SH-SY5Y (cell line): ENCODE results near the gene UBAP1.

Experiments
- GATA2 ChIP-seq: IDR thresholded peaks from 2 replicates; pipeline ENCODE4 v1.6.1; 2011; ENCODE audit warnings: mild to moderate bottlenecking, low read depth, low read length
- GATA3 ChIP-seq: IDR thresholded peaks from 2 replicates; pipeline ENCODE4 v1.6.1; 2011; ENCODE audit warnings: low read depth, mild to moderate bottlenecking, low read length, moderate library complexity

UBAP1 gene

GRCh38 chr9:34203275-34203991, 24.6 kb downstream of the UBAP1 start:
- TF ChIP-seq GATA2 (no peak), GATA3 (no peak)

- TF ChIP-seq GATA2, result no peak
- TF ChIP-seq GATA3, result no peak
Observed at GRCh38 chr9:34203992-34204635, 25.3 kb downstream of the UBAP1 start.

- TF ChIP-seq GATA3 (no peak), GATA2 (no peak)
Observed at GRCh38 chr9:34205102-34205501, 26.3 kb downstream of the UBAP1 start.

GRCh38 chr9:34206561-34206960, 27.7 kb downstream of the UBAP1 start:
- no peak for TF ChIP-seq GATA2
- TF ChIP-seq GATA3, result no peak

DNA sequence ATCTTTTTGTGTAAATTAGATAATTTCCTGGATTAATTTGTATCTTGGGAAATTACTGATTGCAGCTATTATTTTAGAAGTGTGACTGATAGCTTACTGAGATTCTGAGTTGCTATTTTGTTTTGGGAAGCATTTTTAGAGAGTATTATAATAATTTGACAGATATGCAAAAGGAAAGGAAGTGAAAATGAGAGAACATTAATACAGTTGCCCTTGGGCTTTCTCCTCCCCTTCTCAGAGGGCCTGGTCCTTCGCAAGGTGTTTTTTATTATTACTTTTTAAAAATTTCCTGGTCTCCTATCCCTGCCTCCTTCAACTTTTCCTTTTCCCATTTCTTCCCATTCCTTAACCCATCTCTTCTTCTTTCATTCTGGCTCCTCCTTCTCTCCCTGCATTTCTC, 32.6 kb downstream of the UBAP1 start:
- no peak for TF ChIP-seq GATA2
- TF ChIP-seq GATA3, result no peak

GRCh38 chr9:34216325-34216724, 37.5 kb downstream of the UBAP1 start:
- TF ChIP-seq GATA2, result no peak
- TF ChIP-seq GATA3, result no peak

- no peak for TF ChIP-seq GATA3
- TF ChIP-seq GATA2, result no peak
Observed at GRCh38 chr9:34218446-34218845, 39.6 kb downstream of the UBAP1 start.

DNA sequence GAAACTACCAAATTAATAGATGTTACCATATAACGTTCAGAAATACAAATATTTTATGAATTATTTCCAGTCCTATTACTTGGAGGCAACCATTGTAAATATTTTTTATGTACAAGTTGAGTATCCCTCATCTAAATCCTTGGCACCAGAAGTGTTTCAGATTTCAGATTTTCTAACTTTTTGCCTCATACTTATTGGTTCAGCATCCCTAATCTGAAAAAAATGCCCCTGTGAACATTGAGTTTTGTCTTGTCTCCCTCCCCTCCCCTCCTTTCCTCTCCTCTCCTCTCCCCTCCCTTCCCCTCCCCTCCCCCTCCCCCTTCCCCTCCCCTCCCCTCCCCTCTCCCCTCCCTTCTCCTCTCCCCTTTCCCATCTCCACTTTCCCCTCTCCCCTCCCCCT, 40.6 kb downstream of the UBAP1 start:
- TF ChIP-seq GATA2 (no peak), GATA3 (no peak)

- no peak for TF ChIP-seq GATA3
- no peak for TF ChIP-seq GATA2
Observed at GRCh38 chr9:34220218-34220617, 41.4 kb downstream of the UBAP1 start.

DNA sequence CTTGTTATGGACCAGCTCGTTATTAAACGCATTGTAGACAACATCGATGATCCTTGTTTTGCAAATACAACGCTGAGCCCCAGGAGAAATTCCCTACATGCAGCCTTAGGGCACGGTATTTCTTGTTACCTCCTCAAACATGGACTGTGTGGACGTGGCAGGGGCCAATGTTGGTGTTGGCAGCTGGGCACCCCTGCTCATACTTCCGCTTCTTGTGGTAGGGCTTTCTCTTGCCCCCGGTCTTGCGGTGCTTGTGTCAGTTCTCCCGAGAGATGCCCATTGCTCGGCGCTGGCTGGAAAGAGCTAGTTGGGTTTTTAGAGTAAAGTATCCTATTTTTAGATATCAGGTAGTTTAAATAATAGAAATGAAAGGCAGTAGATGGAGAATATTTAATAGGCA, 45.5 kb downstream of the UBAP1 start:
- TF ChIP-seq GATA2 (no peak), GATA3 (no peak)

- no peak for TF ChIP-seq GATA2
- no peak for TF ChIP-seq GATA3
Observed at GRCh38 chr9:34227445-34227844, 48.6 kb downstream of the UBAP1 start.

DNA sequence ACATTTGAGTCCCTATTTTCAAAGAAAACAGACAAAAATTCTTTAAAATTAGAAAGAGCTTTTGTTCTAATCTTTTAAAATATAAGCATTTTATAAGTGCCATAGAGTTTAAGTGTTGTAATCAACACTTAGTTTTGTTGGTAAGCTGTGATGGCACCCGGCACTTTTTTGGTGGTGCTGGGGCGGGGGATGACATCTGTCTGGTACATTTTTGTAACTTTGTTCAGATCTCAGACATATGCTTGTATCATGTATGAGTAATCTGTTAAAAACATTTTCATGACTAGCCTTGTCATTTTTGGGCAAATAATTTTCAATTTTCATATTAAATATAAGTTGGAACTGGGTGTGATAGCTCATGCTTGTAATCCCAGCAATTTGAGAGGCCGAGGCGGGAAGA, 51.7 kb downstream of the UBAP1 start:
- TF ChIP-seq GATA2, result no peak

DNA sequence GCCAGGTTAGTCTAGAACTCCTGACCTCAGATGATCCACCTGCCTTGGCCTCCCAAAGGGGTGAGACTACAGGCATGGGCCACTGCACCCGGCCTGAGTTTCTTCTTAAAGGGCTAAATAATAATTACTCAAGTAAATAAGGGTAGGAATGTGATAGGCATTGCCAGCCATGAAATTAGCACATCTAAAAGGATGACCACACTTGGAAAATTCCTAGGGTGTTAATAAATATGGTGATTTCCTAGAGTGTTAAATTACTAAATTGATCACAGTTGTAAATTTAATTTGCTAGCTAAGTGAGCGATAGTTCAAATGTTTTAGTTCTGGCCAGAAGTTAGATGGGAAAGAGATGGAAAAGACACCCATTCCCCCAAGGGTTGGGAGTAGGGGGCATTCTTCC, 53.4 kb downstream of the UBAP1 start:
- TF ChIP-seq GATA3, result no peak
- TF ChIP-seq GATA2, result no peak

DNA sequence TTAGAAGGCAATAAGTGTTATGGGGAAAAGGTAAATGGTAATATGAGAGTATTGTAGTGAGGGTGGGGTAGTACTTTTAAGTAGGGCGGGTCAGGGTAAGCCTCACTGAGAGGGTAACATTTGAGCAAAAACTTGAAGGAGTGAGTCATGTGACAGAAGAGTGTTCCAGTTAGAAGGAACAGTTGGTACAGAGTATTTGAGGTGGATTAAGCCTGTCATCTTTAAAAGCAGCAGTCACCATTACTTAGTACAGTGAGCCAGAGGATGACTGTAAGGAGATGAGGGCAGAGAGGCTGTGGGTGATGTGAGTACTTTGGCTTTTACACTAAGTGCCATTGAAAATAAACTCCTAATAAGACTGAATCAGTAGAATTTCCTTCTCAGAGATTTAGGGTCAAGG, 54.8 kb downstream of the UBAP1 start:
- TF ChIP-seq GATA2, result no peak
- no peak for TF ChIP-seq GATA3

DNA sequence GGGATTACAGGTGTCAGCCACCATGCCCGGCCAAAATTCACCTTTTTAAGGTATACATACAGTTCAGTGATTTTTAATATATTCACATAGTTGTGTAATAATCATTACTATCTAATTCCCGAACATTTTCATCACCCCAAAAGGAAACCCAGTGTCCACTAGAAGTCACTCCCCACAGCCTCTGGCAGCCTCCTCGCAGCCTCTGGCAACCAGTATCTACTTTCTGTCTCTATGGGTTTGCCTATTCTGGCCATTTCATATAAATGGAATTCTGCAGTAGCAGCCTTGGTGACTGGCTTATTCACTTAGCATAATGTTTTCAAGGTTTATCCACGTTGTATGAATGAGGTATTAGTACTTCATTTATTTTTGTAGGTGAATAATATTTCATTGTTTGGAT, 59.0 kb downstream of the UBAP1 start:
- TF ChIP-seq GATA3 (no peak), GATA2 (no peak)

DNA sequence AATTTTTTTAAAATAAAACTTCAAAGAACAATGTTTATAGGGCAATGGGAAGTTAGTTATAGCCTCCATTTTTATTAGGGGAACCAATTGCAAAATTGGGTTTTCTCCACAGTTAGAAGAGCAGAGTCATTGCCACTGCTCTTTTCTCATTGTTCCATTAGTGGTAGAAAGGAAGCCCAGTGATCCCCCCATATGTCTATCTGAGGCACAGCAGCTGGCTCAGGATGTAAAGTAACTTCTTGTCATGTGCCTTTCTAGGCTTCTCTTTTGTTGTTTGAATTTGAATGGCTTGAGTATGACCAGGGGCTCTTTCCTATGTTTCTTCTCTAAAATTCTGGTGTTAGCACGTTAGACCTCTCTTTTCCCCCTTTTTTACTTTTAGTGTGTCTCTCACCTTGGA, 61.2 kb downstream of the UBAP1 start:
- TF ChIP-seq GATA2 (no peak), GATA3 (no peak)

GRCh38 chr9:34242830-34243229, 64.0 kb downstream of the UBAP1 start:
- TF ChIP-seq GATA3 (no peak), GATA2 (no peak)
